Spleen (tissue), 11 donors: ENCODE data around the gene TCEAL3. TPM values are rescaled to one million over a fixed set of nuclear protein-coding genes. Genes with fewer than 3 reads are reported as not detected.
"Not testable (repeated sequence)": the region's sequence is repeated elsewhere in the genome, so short reads cannot be mapped to it uniquely, and the experiment has no call there.

Experiments used
- DNase-seq: peaks from one replicate; pipeline ENCODE4 v3.0.0-alpha.2; 2020
- H3K27ac ChIP-seq, 8 donors: fragments of 200-600 bp; sonication (generic) in 7 of 8; 1 replicate in 4 of 8; 2 replicates in 4 of 8; pipeline versions ENCODE4 v1.5.0 to v1.8.0; 2016 to 2021; ENCODE audit warnings: inconsistent platforms in 4 of 8, mild to moderate bottlenecking in 4 of 8, moderate library complexity in 1 of 8
- H3K27me3 ChIP-seq, 7 donors: fragments of 200-600 bp; sonication (generic) in 6 of 7; replicated peaks in 1 of 7; 1 replicate in 4 of 7; 2 replicates in 3 of 7; pipeline versions ENCODE4 v1.5.0 to v1.8.0; 2016 to 2021; ENCODE audit warnings: inconsistent platforms in 3 of 7, mild to moderate bottlenecking in 1 of 7
- H3K36me3 ChIP-seq, 6 donors: fragments of 200-600 bp; sonication (generic) in 5 of 6; 1 replicate in 4 of 6; 2 replicates in 2 of 6; pipeline versions ENCODE4 v1.5.0 to v1.8.0; 2016 to 2021; ENCODE audit warnings: inconsistent platforms in 2 of 6
- H3K4me1 ChIP-seq, 6 donors: fragments of 200-600 bp; sonication (generic) in 5 of 6; 1 replicate in 3 of 6; 2 replicates in 3 of 6; pipeline versions ENCODE4 v1.5.0 to v1.8.0; 2016 to 2021; ENCODE audit warnings: inconsistent platforms in 3 of 6
- H3K4me3 ChIP-seq, 8 donors: fragments of 200-600 bp; sonication (generic) in 7 of 8; 1 replicate in 4 of 8; 2 replicates in 4 of 8; pipeline versions ENCODE4 v1.5.0 to v1.8.0; 2016 to 2021; ENCODE audit warnings: inconsistent platforms in 4 of 8, mild to moderate bottlenecking in 4 of 8, moderate library complexity in 2 of 8
- H3K9me3 ChIP-seq, 8 donors: fragments of 200-600 bp; sonication (generic) in 7 of 8; 1 replicate in 4 of 8; 2 replicates in 4 of 8; pipeline versions ENCODE4 v1.5.0 to v1.8.0; 2016 to 2021; ENCODE audit warnings: inconsistent platforms in 4 of 8
- POLR2A ChIP-seq, 3 donors: fragments of 450-650 bp; IDR thresholded peaks; one replicate each; pipeline ENCODE4 v1.5.1; 2017; ENCODE audit warnings: antibody characterized with exemption in 3 of 3, mild to moderate bottlenecking in 1 of 3
- POLR2AphosphoS5 ChIP-seq, 3 donors: sonication (generic); formaldehyde crosslinking; IDR thresholded peaks; one replicate each; pipeline ENCODE4 v1.5.1; 2017; ENCODE audit warnings: antibody characterized with exemption in 3 of 3
- WGBS, 5 donors: extraction: QIAGEN DNeasy Blood & Tissue Kit in 3 of 5; methylation state at CpG; one replicate each; pipeline versions ENCODE4 v1.1.5 to v1.1.7; 2013 to 2018; 5-methylcytosine and 5-hydroxymethylcytosine counted together
- intact Hi-C: fragments of 100-400 bp; cut with DNase I; formaldehyde crosslinking; loops from one replicate; pipeline ENCODE4 v1.15.0; 2023; ENCODE audit warnings: low total_unique reads
- polyA plus RNA-seq, 3 donors: library from polyadenylated mRNA; stranded (reverse); fragments of 200-250 nt; gene quantifications; one replicate each; pipeline ENCODE4 v1.2.1, GENCODE V29; 2013
- total RNA-seq, 7 donors: library from RNA; depleted of rRNA in 3 of 7; stranded (reverse); fragments of >200 nt in 3 of 7; fragmentation: NEBNext Ultra II Directional in 4 of 7; extraction: Animal tissue kit (Norgen Biotek cat#: 25700) in 4 of 7; gene quantifications; one replicate each; pipeline versions ENCODE4 v1.1.0 to v1.2.1, GENCODE V29; 2016 to 2021
- TF ChIP-seq, protein P1 (sequence below), 11 experiments: fragments of 200-600 bp in 7 of 11; fragments of 450-650 bp in 4 of 11; sonication (generic) in 4 of 11; IDR thresholded peaks in 8 of 11; conservative IDR thresholded peaks in 3 of 11; 1 replicate in 7 of 11; 2 replicates in 4 of 11; pipeline versions ENCODE4 v1.4.0 to v1.8.0; 2016 to 2021; ENCODE audit warnings: antibody characterized with exemption in 11 of 11, inconsistent platforms in 4 of 11, mild to moderate bottlenecking in 1 of 11
- donor health status: healthy with polysubstance abuse.
- donor health status: DM: no; HTN: no; CAD: no; lungs with moderate emphysema.
- donor health status: DM: no; HTN: no; CAD: no.
- donor health status: Bipolar disorder and iron deficiency.
- donor health status: healthy.
- donor health status: DM: no; HTN: no; CAD: no.
- donor health status: DM: yes; HTN: yes; CAD: no.

The TCEAL3 gene
- total and polyA plus RNA-seq, 10 donors, result 16.1 to 36.4 (median 25.4) TPM

DNA sequence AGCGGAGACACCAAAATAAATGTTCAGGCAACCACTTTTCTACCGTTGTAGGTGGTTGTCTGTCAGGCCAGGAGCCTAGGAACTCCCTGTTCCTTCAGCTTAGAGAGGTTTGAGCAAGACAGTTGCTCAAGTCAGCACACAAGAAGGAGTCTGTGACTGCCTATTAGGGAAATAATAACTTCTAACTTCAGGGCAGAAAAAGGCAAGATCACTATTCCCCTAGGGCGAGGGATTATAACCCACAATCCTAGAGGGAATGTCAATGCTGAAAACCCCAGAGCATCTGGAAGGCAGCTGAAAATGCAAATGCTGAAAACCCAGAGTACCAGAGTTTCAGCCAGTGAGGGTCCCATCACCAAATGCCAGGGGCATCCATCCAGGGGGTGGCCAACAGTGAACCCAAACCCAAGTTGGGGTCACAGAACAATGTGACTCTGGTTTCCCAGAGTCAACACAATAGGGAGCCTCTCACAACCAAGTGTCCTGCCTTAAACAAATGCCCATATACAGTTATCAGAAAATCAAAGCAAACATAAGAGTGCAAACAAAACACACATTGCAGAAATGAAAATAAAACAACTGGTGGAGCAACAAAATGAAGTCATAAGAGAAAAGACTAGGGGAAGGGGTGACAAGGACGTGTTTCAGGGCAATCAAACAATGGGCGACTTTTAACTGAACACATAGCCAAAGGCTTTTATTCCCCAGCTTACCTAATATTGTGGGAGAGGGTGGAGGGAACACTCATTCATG, 51.1 kb downstream of the TCEAL3 start:
- Histone ChIP-seq H3K4me1 (no peaks in the 10 kb centered on the region), H3K4me3 (no peak overlapping the region), H3K27me3 (peaks cover 0 to 13% (median 0%) of the 10 kb centered on the region in 7 donors), H3K27ac (no peak overlapping the region), H3K36me3 (no peaks in the 10 kb centered on the region), H3K9me3 (no peaks in the 10 kb centered on the region)
- WGBS, 5 donors, result 51 to 90% (median 84%) methylated on average over 5 of the region's 5 CpGs
- TF ChIP-seq POLR2A (IDR thresholded peaks at IDR 0.05), result no peak
- no peak for TF ChIP-seq POLR2AphosphoS5 (IDR thresholded peaks at IDR 0.05)
- TF ChIP-seq, protein P1, sequence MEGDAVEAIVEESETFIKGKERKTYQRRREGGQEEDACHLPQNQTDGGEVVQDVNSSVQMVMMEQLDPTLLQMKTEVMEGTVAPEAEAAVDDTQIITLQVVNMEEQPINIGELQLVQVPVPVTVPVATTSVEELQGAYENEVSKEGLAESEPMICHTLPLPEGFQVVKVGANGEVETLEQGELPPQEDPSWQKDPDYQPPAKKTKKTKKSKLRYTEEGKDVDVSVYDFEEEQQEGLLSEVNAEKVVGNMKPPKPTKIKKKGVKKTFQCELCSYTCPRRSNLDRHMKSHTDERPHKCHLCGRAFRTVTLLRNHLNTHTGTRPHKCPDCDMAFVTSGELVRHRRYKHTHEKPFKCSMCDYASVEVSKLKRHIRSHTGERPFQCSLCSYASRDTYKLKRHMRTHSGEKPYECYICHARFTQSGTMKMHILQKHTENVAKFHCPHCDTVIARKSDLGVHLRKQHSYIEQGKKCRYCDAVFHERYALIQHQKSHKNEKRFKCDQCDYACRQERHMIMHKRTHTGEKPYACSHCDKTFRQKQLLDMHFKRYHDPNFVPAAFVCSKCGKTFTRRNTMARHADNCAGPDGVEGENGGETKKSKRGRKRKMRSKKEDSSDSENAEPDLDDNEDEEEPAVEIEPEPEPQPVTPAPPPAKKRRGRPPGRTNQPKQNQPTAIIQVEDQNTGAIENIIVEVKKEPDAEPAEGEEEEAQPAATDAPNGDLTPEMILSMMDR (IDR thresholded peaks at IDR 0.05 in 8 of 11, conservative IDR thresholded peaks at IDR 0.05 in 3 of 11), result no peak
- intact Hi-C loops, result no loop called here
- DNase-seq, result no peak

DNA sequence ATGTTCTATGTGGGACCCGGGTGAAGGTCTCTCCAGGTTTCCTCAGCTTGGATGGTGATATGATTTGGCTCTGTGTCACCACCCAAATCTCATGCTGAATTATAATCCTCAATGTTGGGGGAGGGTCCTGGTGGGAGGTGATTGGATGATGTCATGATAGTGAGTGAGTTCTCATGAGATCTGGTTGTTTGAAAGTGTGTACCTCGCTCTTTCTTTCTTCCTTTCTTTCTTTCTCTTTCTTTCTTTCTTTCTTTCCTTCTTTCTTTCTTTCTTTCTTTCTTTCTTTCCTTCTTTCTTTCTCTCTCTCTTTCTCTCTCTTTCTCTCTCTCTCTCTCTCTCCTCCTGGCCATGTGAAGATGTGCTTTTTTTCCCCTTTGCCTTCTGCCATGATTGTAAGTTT, 51.7 kb downstream of the TCEAL3 start:
- H3K9me3 ChIP-seq, H3K36me3 ChIP-seq, H3K4me3 ChIP-seq, intact Hi-C loops, H3K27ac ChIP-seq, DNase-seq, H3K4me1 ChIP-seq: not testable (repeated sequence)
- 78 to 93% (median 89%) methylated on average over 2 of the region's 2 CpGs for WGBS, 5 donors
- H3K27me3 ChIP-seq, result peaks cover 0 to 19% (median 0%) of the 10 kb centered on the region in 7 donors

Other genes starting within 250 kb of the TCEAL3 start
- 100 to 1,000 TPM in 2 of 7 donors, 10 to 100 TPM in 5; 50.4 to 127 (median 82.2) TPM for gene BEX3, start 231.4 kb upstream of the TCEAL3 start, total RNA-seq
- 100 to 1,000 TPM in 1 of 3 donors, 10 to 100 TPM in 2; 35.3 to 104 (median 56.5) TPM for gene BEX3, start 231.4 kb upstream of the TCEAL3 start, polyA plus RNA-seq
- 1 to 10 TPM in 2 of 7 donors, under 1 TPM in 4, not detected in 1; 0.51 to 1.6 (median 0.77) TPM for gene RAB40A, start 88.5 kb upstream of the TCEAL3 start, total RNA-seq
- gene RAB40A, start 88.5 kb upstream of the TCEAL3 start, polyA plus RNA-seq, result under 1 TPM; 0.12 to 0.35 (median 0.17) TPM
- gene TCEAL4, start 22.4 kb upstream of the TCEAL3 start, total RNA-seq, result 10 to 100 TPM; 38.5 to 76.0 (median 63.1) TPM
- gene TCEAL4, start 22.4 kb upstream of the TCEAL3 start, polyA plus RNA-seq, result 100 to 1,000 TPM in 2 of 3 donors, 10 to 100 TPM in 1; 96.4 to 157 (median 104) TPM
- gene TCEAL1, start 21.0 kb downstream of the TCEAL3 start, total RNA-seq, result 10 to 100 TPM; 14.8 to 71.5 (median 30.5) TPM
- gene TCEAL1, start 21.0 kb downstream of the TCEAL3 start, polyA plus RNA-seq, result 10 to 100 TPM; 27.9 to 44.1 (median 29.1) TPM
- 100 to 1,000 TPM; 136 to 222 (median 168) TPM for gene MORF4L2, start 78.7 kb downstream of the TCEAL3 start, total RNA-seq
- gene MORF4L2, start 78.7 kb downstream of the TCEAL3 start, polyA plus RNA-seq, result 100 to 1,000 TPM in 2 of 3 donors, 10 to 100 TPM in 1; 86.8 to 148 (median 107) TPM
- gene TMEM31, start 102.9 kb downstream of the TCEAL3 start, total RNA-seq, result not detected
- under 1 TPM in 2 of 3 donors, not detected in 1; 0.14 to 0.22 TPM for gene TMEM31, start 102.9 kb downstream of the TCEAL3 start, polyA plus RNA-seq
- under 1 TPM in 2 of 7 donors, not detected in 5; 0.17 to 0.39 TPM for gene PLP1, start 168.9 kb downstream of the TCEAL3 start, total RNA-seq
- 10 to 100 TPM in 1 of 3 donors, under 1 TPM in 2; 0.23 to 20.6 (median 0.54) TPM for gene PLP1, start 168.9 kb downstream of the TCEAL3 start, polyA plus RNA-seq
- 1 to 10 TPM in 1 of 7 donors, under 1 TPM in 6; 0.43 to 1.0 (median 0.92) TPM for gene RAB9B, start 224.3 kb downstream of the TCEAL3 start, total RNA-seq
- under 1 TPM; 0.46 to 0.51 (median 0.47) TPM for gene RAB9B, start 224.3 kb downstream of the TCEAL3 start, polyA plus RNA-seq